A673 (cell line): ENCODE results near the gene SMAD6. TPM values are rescaled to one million over a fixed set of nuclear protein-coding genes. Genes with fewer than 3 reads are reported as not detected.

ENCODE experiments used
- BruUV-seq: library from RNA; stranded (reverse); fragments of 400-500 nt; replicated peaks from 2 replicates; lab custom pipeline; 2021; lab: Mats Ljungman, UMichigan
- CTCF ChIA-PET: fragments of 300-600 bp; sonication (Branson Sonifier 250); formaldehyde crosslinking; loops from one replicate; lab custom pipeline; 2022; ENCODE audit warnings: antibody characterized with exemption; lab: Charles Lee
- POLR2A ChIA-PET: fragments of 300-600 bp; sonication (Branson Sonifier 250); formaldehyde crosslinking; loops from one replicate; lab custom pipeline; 2022; ENCODE audit warnings: antibody characterized with exemption; ENCODE audit not compliant: low non-redundant PET; lab: Charles Lee
- DNase-seq: peaks from one replicate; pipeline ENCODE4 v3.0.0-alpha.2; 2015; ENCODE audit warnings: low spot score
- H3K27ac ChIP-seq: fragments of 200-600 bp; sonication (generic); 2 replicates; pipeline ENCODE4 v1.5.1; 2016; ENCODE audit warnings: mixed run types, low read depth, mild to moderate bottlenecking, mixed read lengths, antibody characterized with exemption, low read length; ENCODE audit not compliant: poor library complexity, severe bottlenecking
- H3K27me3 ChIP-seq: fragments of 200-600 bp; sonication (generic); replicated peaks from 2 replicates; pipeline ENCODE4 v1.6.1; 2017; ENCODE audit warnings: mixed run types, low read depth, mild to moderate bottlenecking, mixed read lengths, antibody characterized with exemption, low read length; ENCODE audit not compliant: insufficient read depth, poor library complexity
- H3K36me3 ChIP-seq: fragments of 200-600 bp; sonication (generic); 2 replicates; pipeline ENCODE4 v1.6.1; 2016; ENCODE audit warnings: mixed run types, mild to moderate bottlenecking, mixed read lengths, antibody characterized with exemption, low read length; ENCODE audit not compliant: insufficient read depth, poor library complexity, severe bottlenecking
- H3K4me1 ChIP-seq: fragments of 200-600 bp; sonication (generic); 2 replicates; pipeline ENCODE4 v1.6.1; 2017; ENCODE audit warnings: mixed run types, mild to moderate bottlenecking, mixed read lengths, antibody characterized with exemption, low read length; ENCODE audit not compliant: insufficient read depth, poor library complexity, severe bottlenecking
- H3K4me3 ChIP-seq: fragments of 200-600 bp; sonication (generic); 2 replicates; pipeline ENCODE4 v1.5.1; 2016; ENCODE audit warnings: low read depth, mixed run types, mild to moderate bottlenecking, mixed read lengths, low read length; ENCODE audit not compliant: poor library complexity, severe bottlenecking
- H3K9me3 ChIP-seq: fragments of 200-600 bp; sonication (generic); 2 replicates; pipeline ENCODE4 v1.6.1; 2016; ENCODE audit warnings: mixed run types, low read depth, mild to moderate bottlenecking, mixed read lengths, antibody characterized with exemption, low read length; ENCODE audit not compliant: poor library complexity, severe bottlenecking
- EZH2 ChIP-seq: fragments of 200-600 bp; sonication (generic); IDR thresholded peaks from 2 replicates; pipeline ENCODE4 v1.6.1; 2017; ENCODE audit warnings: borderline replicate concordance, low read depth, mild to moderate bottlenecking, mixed read lengths, antibody characterized with exemption, low read length; ENCODE audit not compliant: poor library complexity, severe bottlenecking
- intact Hi-C: fragments of 100-400 bp; cut with micrococcal nuclease; formaldehyde crosslinking; loops from one replicate; pipeline ENCODE4 v1.10.0; 2022; ENCODE audit not compliant: unreplicated experiment
- total RNA-seq: library from RNA; stranded (reverse); gene quantifications from 2 replicates; pipeline ENCODE4 v1.2.3, GENCODE V29; 2021
- TF ChIP-seq, protein P1 (sequence below): fragments of 300-800, 200-600 bp; sonication (generic); conservative IDR thresholded peaks from 2 replicates; pipeline ENCODE4 v1.5.1; 2017; ENCODE audit warnings: low read depth, mild to moderate bottlenecking, antibody characterized with exemption, low read length, moderate library complexity, mixed read lengths

The SMAD6 gene
- total RNA-seq, 1 experiment from 2014 or later: 63.9 TPM

DNA sequence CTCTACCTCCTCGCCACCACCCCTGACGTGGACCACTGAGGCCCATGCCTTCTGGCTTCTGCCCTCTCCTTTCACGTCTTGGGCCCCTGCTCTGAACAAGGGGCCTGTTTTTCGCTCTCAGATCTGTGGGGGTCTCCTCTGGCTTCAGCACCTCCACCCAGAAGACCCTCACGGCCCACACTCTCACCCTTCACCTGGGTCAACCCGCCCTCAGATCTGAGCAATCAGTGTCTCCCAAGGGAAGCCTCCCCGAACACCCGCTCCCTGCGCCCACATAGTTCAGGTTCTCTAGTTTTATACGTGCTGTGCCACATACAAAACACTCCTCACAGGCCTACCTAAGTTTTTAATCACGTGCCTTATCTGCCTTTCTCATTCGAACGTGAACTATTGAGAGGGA, 48.2 kb upstream of the SMAD6 start:
- no peak overlapping the region for H3K27ac ChIP-seq
- H3K4me3 ChIP-seq: no peak overlapping the region
- no peaks in the 10 kb centered on the region for H3K36me3 ChIP-seq
- peaks cover 29% of the 10 kb centered on the region for H3K4me1 ChIP-seq
- TF ChIP-seq EZH2: no peak
- TF ChIP-seq, protein P1, sequence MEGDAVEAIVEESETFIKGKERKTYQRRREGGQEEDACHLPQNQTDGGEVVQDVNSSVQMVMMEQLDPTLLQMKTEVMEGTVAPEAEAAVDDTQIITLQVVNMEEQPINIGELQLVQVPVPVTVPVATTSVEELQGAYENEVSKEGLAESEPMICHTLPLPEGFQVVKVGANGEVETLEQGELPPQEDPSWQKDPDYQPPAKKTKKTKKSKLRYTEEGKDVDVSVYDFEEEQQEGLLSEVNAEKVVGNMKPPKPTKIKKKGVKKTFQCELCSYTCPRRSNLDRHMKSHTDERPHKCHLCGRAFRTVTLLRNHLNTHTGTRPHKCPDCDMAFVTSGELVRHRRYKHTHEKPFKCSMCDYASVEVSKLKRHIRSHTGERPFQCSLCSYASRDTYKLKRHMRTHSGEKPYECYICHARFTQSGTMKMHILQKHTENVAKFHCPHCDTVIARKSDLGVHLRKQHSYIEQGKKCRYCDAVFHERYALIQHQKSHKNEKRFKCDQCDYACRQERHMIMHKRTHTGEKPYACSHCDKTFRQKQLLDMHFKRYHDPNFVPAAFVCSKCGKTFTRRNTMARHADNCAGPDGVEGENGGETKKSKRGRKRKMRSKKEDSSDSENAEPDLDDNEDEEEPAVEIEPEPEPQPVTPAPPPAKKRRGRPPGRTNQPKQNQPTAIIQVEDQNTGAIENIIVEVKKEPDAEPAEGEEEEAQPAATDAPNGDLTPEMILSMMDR: no peak
- DNase-seq: no peak
- no TSS peak for BruUV-seq
- ChIA-PET CTCF (no interaction called here), POLR2A (no interaction called here)
- no peaks in the 10 kb centered on the region for H3K27me3 ChIP-seq
- no peaks in the 10 kb centered on the region for H3K9me3 ChIP-seq
- intact Hi-C loops: no loop called here

GRCh38 chr15:66654361-66654738, 47.7 kb upstream of the SMAD6 start:
- Histone ChIP-seq H3K4me1 (peaks cover 29% of the 10 kb centered on the region), H3K4me3 (no peak overlapping the region), H3K9me3 (no peaks in the 10 kb centered on the region), H3K27ac (no peak overlapping the region), H3K27me3 (no peaks in the 10 kb centered on the region), H3K36me3 (no peaks in the 10 kb centered on the region)
- CTCF ChIA-PET: no interaction called here
- DNase-seq: no peak
- TF ChIP-seq EZH2: no peak
- TF ChIP-seq, protein P1: no peak
- BruUV-seq: no TSS peak
- POLR2A ChIA-PET: no interaction called here
- intact Hi-C loops: no loop called here

DNA sequence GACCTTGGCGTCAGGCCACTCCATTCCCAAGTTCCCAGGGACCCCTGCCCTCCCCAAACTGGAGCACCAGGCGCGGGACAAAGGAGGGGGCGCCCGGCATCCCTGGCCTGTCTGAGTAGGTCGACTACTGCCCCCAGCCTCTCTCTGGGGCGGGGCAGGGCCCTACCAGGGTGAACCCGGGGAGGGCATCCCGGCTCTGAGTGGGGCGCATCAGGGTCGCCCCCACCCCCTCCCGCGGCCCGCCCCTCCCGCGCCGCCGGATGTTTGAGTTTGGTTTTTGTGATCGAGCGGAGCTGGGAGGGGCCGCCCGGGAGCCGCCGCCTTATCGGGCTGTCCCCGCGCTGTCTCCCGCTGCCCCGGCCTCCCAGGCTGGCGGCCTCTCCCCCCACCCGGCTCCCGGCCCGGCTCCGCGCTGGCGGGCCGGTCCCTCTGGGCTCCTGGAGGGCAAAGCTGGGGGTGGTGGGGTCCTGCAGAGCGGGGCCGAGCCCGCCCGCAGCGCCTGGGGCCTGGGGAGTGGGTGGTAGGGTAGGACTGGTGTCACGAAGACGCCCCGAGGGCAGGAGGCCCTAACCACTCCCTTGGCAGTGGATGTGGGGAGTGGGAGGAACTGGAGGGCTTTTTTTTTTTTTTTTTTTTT, 47.2 kb upstream of the SMAD6 start:
- Histone ChIP-seq H3K27ac (no peak overlapping the region), H3K27me3 (no peaks in the 10 kb centered on the region), H3K4me1 (peaks cover 29% of the 10 kb centered on the region), H3K4me3 (no peak overlapping the region), H3K36me3 (no peaks in the 10 kb centered on the region), H3K9me3 (no peaks in the 10 kb centered on the region)
- DNase-seq: no peak
- ChIA-PET CTCF (no interaction called here), POLR2A (no interaction called here)
- TF ChIP-seq, protein P1: no peak
- TF ChIP-seq EZH2: no peak
- intact Hi-C loops: no loop called here
- no TSS peak for BruUV-seq
